PC-9 (cell line): ENCODE measurements around the gene DLAT.
"Not testable (repeated sequence)": the region's sequence is repeated elsewhere in the genome, so short reads cannot be mapped to it uniquely, and the experiment has no call there.

ENCODE experiments used
- EZH2 ChIP-seq: fragments of 200-600 bp; sonication (generic); IDR thresholded peaks from 2 replicates; pipeline ENCODE4 v1.8.0; 2017; ENCODE audit warnings: antibody characterized with exemption, low read depth
- TF ChIP-seq, protein P1 (sequence below): fragments of 200-600 bp; sonication (generic); conservative IDR thresholded peaks from 2 replicates; pipeline ENCODE4 v1.6.1; 2017; ENCODE audit warnings: mixed run types, antibody characterized with exemption, mild to moderate bottlenecking, moderate library complexity

- TF ChIP-seq, protein P1, sequence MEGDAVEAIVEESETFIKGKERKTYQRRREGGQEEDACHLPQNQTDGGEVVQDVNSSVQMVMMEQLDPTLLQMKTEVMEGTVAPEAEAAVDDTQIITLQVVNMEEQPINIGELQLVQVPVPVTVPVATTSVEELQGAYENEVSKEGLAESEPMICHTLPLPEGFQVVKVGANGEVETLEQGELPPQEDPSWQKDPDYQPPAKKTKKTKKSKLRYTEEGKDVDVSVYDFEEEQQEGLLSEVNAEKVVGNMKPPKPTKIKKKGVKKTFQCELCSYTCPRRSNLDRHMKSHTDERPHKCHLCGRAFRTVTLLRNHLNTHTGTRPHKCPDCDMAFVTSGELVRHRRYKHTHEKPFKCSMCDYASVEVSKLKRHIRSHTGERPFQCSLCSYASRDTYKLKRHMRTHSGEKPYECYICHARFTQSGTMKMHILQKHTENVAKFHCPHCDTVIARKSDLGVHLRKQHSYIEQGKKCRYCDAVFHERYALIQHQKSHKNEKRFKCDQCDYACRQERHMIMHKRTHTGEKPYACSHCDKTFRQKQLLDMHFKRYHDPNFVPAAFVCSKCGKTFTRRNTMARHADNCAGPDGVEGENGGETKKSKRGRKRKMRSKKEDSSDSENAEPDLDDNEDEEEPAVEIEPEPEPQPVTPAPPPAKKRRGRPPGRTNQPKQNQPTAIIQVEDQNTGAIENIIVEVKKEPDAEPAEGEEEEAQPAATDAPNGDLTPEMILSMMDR, result not testable (repeated sequence)
- TF ChIP-seq EZH2, result not testable (repeated sequence)
Observed at GRCh38 chr11:112006095-112006441, 19.1 kb upstream of the DLAT start.
